MCF 10A (cell line): Measurements from ENCODE around the gene TAF4B. TPM values are rescaled to one million over a fixed set of nuclear protein-coding genes. Genes with fewer than 3 reads are reported as not detected.

Source experiments
- BruUV-seq: library from RNA; stranded (reverse); fragments of 400-500 nt; replicated peaks from 2 replicates; lab custom pipeline; 2021; lab: Mats Ljungman, UMichigan
- CTCF ChIA-PET: fragments of 300-600 bp; sonication (Branson Sonifier 250); formaldehyde crosslinking; extraction: SDS; loops from one replicate; lab custom pipeline; 2021; ENCODE audit warnings: antibody characterized with exemption, inconsistent platforms; lab: Yijun Ruan, JAX
- POLR2A ChIA-PET: fragments of 300-600, 350-650 bp; sonication (Branson Sonifier 250); formaldehyde crosslinking; extraction: SDS; loops from one replicate; lab custom pipeline; 2020; ENCODE audit warnings: antibody characterized with exemption, inconsistent platforms; lab: Yijun Ruan, JAX
- DNase-seq: peaks from one replicate; pipeline ENCODE4 v3.0.0-alpha.2; 2018; ENCODE audit not compliant: unreplicated experiment
- H3K27ac Mint-ChIP-seq: one replicate; pipeline ENCODE4 v1.8.0; 2022; ENCODE audit warnings: mild to moderate bottlenecking, low read depth, mixed read lengths; ENCODE audit not compliant: unreplicated experiment
- H3K27me3 Mint-ChIP-seq: one replicate; pipeline ENCODE4 v1.8.0; 2022; ENCODE audit warnings: mixed read lengths; ENCODE audit not compliant: insufficient read depth, unreplicated experiment
- H3K36me3 Mint-ChIP-seq: one replicate; pipeline ENCODE4 v1.8.0; 2022; ENCODE audit warnings: mild to moderate bottlenecking, moderate library complexity, mixed read lengths; ENCODE audit not compliant: insufficient read depth, unreplicated experiment
- H3K4me1 Mint-ChIP-seq: one replicate; pipeline ENCODE4 v1.8.0; 2022; ENCODE audit warnings: mixed read lengths; ENCODE audit not compliant: insufficient read depth, unreplicated experiment
- H3K4me3 Mint-ChIP-seq: one replicate; pipeline ENCODE4 v1.8.0; 2022; ENCODE audit warnings: mild to moderate bottlenecking, moderate library complexity, mixed read lengths; ENCODE audit not compliant: unreplicated experiment
- H3K9me3 Mint-ChIP-seq: one replicate; pipeline ENCODE4 v1.8.0; 2022; ENCODE audit warnings: mixed read lengths; ENCODE audit not compliant: unreplicated experiment
- intact Hi-C: fragments of 100-400 bp; cut with micrococcal nuclease; formaldehyde crosslinking; loops from 2 replicates; pipeline ENCODE4 v1.14.1; 2022
- total RNA-seq: library from RNA; stranded (reverse); gene quantifications from 2 replicates; pipeline ENCODE4 v1.2.3, GENCODE V29; 2022
- TF ChIP-seq, protein P1 (sequence below): fragments of 200-600 bp; IDR thresholded peaks from one replicate; pipeline ENCODE4 v1.8.0; 2022; ENCODE audit warnings: antibody characterized with exemption, mild to moderate bottlenecking; ENCODE audit not compliant: unreplicated experiment

The TAF4B gene
- total RNA-seq, 1 experiment from 2014 or later = 9.2 TPM

DNA sequence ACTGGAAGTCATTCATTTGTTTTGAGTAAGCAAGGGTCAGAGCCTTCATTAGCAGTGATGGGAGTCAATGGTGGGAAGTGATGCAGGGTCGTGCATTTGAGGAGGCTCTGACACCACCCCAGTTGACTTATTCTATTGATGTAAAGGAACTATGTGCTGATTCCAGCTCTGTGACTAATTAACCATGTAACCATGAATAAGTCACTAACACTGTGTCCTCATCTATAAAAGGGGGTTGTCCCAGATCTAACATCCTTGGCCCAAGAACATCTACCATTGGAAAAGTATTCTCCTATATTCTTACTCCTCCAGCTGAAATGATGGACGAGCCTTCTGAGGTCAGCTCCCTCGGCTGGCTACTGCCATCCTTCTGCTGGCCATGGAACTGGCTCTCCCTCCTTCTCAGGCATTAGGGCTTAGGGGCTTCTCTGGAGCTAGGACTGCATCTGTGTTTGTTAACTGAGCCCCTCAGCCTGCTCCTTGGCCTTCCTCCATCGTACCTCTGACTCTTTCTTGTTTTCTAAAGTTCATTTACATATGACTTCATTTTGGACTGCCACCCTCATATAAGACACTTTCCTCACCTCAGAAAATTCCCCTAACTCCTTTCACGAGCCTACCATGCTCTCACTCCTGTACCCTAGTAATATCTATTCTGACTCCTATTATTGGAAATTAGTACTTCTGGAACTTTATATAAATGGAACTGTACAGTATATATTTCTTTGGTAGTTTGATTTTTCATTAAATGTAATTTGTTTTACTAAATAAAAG, 206.6 kb downstream of the TAF4B start:
- Mint-ChIP-seq H3K27ac (no peak overlapping the region), H3K4me3 (no peak overlapping the region), H3K36me3 (no peaks in the 10 kb centered on the region), H3K4me1 (peaks cover 30% of the 10 kb centered on the region), H3K9me3 (no peaks in the 10 kb centered on the region), H3K27me3 (no peaks in the 10 kb centered on the region)
- intact Hi-C loops = no loop called here
- BruUV-seq = no TSS peak
- ChIA-PET POLR2A (interaction anchor here (0.6 kb wide), 2 partner anchors 27 to 45 kb away, joined by 3 to 6 read pairs; no protein-coding TSS in a partner anchor), CTCF (interaction anchor here (1.6 kb wide), 1 partner anchor 24 kb away, joined by 5 read pairs; no protein-coding TSS in a partner anchor)
- no peak for DNase-seq
- TF ChIP-seq, protein P1, sequence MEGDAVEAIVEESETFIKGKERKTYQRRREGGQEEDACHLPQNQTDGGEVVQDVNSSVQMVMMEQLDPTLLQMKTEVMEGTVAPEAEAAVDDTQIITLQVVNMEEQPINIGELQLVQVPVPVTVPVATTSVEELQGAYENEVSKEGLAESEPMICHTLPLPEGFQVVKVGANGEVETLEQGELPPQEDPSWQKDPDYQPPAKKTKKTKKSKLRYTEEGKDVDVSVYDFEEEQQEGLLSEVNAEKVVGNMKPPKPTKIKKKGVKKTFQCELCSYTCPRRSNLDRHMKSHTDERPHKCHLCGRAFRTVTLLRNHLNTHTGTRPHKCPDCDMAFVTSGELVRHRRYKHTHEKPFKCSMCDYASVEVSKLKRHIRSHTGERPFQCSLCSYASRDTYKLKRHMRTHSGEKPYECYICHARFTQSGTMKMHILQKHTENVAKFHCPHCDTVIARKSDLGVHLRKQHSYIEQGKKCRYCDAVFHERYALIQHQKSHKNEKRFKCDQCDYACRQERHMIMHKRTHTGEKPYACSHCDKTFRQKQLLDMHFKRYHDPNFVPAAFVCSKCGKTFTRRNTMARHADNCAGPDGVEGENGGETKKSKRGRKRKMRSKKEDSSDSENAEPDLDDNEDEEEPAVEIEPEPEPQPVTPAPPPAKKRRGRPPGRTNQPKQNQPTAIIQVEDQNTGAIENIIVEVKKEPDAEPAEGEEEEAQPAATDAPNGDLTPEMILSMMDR = no peak

DNA sequence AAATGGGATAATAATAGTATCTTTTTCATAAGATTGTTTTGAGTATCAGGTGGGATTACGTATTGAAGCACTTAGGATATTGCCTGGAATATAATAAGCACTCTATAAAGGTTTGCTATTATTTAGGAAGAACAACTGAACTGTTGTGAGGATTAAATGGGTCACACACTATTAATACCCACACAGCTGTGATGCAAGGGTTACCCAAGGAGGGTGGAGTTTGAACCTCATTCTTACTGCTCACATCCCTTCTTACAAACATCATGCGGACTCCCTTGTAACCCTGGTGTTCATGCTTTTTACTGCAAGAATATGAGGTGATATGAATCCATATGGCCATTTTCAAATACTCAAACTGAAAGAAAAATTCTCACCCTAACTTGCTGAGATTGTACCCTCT, 208.6 kb downstream of the TAF4B start:
- BruUV-seq = no TSS peak
- ChIA-PET CTCF (interaction anchor here (0.6 kb wide), 1 partner anchor 152 kb away, joined by 4 read pairs; no protein-coding TSS in a partner anchor), POLR2A (interaction anchor here (0.9 kb wide), 1 partner anchor 111 kb away, joined by 3 read pairs; no protein-coding TSS in a partner anchor)
- no peak overlapping the region for H3K27ac Mint-ChIP-seq
- DNase-seq = peak; percentile 20
- intact Hi-C loops = loop anchor here (5.0 kb wide), 1 partner anchor 112 kb away; the partner anchor contains the start of gene KCTD1
- H3K4me3 Mint-ChIP-seq = no peak overlapping the region
- peaks cover 32% of the 10 kb centered on the region for H3K4me1 Mint-ChIP-seq
- H3K36me3 Mint-ChIP-seq = no peaks in the 10 kb centered on the region
- H3K27me3 Mint-ChIP-seq = no peaks in the 10 kb centered on the region
- no peaks in the 10 kb centered on the region for H3K9me3 Mint-ChIP-seq
- TF ChIP-seq, protein P1 = no peak

GRCh38 chr18:26435415-26436095, 209.3 kb downstream of the TAF4B start:
- TSS peak; percentile 81 for BruUV-seq
- Mint-ChIP-seq H3K27me3 (no peaks in the 10 kb centered on the region), H3K4me1 (peaks cover 31% of the 10 kb centered on the region), H3K36me3 (no peaks in the 10 kb centered on the region), H3K4me3 (peak overlapping the region; percentile 49), H3K27ac (peak overlapping the region; percentile 44), H3K9me3 (no peaks in the 10 kb centered on the region)
- intact Hi-C loops = loop anchor here (5.0 kb wide), 1 partner anchor 112 kb away; the partner anchor contains the start of gene KCTD1
- TF ChIP-seq, protein P1 = no peak
- POLR2A ChIA-PET = interaction anchor here (0.7 to 1.1 kb wide), 6 partner anchors 9 to 1001 kb away, joined by 3 read pairs; partner anchors contain the start of gene KCTD1
- CTCF ChIA-PET = interaction anchor here (0.6 to 1.5 kb wide), 2 partner anchors 52 to 230 kb away, joined by 3 to 5 read pairs; no protein-coding TSS in a partner anchor
- no peak for DNase-seq
